Activated CD4-positive, alpha-beta T cell treated with anti-CD3 and anti-CD28 coated beads, Interleukin-2, amount 50 U/mL, for 24 hours (primary cell): Measurements from ENCODE around the gene PDE7B.
"Not testable (repeated sequence)": the region's sequence is repeated elsewhere in the genome, so short reads cannot be mapped to it uniquely, and the experiment has no call there.

Experiments used
- DNase-seq, 2 donors: peaks; one replicate each; pipeline ENCODE4 v3.0.0-alpha.2; 2020; ENCODE audit warnings: low read depth in 1 of 2, low spot score in 1 of 2

The PDE7B gene

DNA sequence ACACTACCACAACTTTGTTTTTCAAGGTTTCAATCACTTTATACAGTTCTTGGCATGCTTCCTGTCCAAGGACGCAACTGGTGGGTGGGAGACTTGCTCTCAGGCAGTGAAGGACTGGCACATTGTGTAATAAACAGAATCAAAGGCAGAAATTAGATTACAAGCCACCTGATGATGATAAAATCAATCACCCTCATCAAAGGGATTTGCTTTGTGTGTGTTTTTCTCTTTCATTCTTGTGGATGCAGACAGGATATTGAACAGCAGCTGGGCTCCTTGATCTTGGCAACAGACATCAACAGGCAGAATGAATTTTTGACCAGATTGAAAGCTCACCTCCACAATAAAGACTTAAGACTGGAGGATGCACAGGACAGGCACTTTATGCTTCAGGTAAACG is 327.2 kb downstream of the PDE7B start:
- DNase-seq: no peak

- no peak for DNase-seq
Observed at GRCh38 chr6:136180704-136181511, 329.4 kb downstream of the PDE7B start.

- DNase-seq: no peak
Observed at GRCh38 chr6:136181512-136181833, 330.0 kb downstream of the PDE7B start.

DNA sequence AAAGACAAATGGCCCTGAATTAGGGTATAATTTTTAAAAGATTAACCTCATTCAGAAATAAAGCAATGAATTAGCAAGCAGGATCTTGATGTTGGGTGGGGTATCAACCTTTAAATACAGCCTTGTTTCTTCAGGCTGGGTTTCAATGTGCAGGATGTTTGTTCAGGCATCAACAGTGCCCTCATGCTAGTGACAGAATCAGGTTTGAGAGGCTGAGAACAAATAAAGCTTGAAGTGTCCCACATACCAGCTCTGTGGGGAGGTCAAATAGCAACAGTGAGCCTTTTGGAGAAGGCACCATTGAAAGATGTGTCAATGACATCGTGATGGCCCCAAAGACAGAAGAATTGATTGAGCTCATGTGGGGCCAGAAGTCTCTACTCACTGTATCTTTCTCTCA is 330.4 kb downstream of the PDE7B start:
- DNase-seq: no peak

GRCh38 chr6:136184738-136185137 is 333.2 kb downstream of the PDE7B start:
- DNase-seq: no peak

DNA sequence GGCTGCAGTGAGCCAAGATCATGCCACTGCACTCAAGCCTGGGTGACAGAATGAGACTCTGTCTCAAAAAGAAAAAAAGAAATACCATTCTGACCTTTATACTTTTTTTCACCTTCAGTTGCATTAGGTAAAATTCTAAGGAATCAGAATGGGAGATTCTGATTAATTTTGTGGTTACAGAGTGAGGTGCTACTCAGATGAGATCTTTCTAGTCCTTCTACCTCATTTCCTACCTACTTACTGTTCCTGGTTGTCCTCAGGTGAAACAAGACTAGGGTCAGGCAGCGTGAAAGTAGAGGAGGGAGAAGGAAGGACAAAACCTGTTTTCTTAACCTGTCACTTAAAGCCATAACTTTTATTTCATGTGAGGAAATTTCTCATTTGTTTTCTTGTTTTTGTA is 334.9 kb downstream of the PDE7B start:
- no peak for DNase-seq

- no peak for DNase-seq
Observed at GRCh38 chr6:136188486-136188885, 337.0 kb downstream of the PDE7B start.

- no peak for DNase-seq
Observed at GRCh38 chr6:136189104-136189503, 337.6 kb downstream of the PDE7B start.

DNA sequence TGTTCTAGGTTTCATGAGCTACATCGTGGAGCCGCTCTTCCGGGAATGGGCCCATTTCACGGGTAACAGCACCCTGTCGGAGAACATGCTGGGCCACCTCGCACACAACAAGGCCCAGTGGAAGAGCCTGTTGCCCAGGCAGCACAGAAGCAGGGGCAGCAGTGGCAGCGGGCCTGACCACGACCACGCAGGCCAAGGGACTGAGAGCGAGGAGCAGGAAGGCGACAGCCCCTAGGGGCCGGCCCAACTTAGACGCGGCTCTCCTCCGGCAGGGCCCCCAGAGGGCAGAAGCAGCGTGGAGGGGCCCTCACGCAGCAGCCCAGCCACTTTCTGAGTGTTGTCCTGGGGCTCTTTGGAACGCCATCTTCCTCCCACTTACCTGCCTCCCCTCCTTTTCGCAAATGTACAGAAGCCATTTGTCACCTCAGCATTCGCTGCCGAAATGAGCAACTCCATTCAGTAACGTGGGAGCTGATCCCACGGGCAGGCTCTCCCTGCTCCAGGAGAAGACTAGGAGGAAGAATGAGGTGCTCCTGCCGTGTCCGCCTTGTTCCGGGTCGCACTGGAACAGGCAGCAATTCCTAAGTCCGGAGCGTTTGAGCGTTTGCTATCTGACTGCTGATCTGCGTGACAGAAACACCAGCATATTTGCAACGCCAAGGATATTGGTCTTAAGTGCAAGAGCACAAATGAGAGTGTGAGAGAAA is 340.3 kb downstream of the PDE7B start:
- DNase-seq: no peak

DNA sequence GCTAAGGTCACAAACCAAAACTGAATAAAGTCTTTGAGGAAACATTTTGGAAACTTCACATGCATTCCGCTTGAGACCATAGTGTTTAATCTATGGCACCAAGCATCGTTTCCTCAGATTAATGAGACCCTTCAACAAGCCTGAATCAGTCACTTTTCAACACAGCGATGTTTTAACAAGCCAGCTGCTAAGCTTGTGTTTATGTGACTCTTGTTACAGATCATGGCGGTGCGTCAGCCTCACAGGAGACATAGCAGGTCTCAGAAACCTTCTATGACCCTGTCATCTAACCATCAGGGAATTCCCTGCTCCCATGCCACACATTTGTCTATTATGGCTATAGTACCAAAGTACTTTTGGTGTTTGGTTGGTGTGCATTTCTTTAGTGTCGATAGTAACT is 341.4 kb downstream of the PDE7B start:
- DNase-seq: no peak

DNA sequence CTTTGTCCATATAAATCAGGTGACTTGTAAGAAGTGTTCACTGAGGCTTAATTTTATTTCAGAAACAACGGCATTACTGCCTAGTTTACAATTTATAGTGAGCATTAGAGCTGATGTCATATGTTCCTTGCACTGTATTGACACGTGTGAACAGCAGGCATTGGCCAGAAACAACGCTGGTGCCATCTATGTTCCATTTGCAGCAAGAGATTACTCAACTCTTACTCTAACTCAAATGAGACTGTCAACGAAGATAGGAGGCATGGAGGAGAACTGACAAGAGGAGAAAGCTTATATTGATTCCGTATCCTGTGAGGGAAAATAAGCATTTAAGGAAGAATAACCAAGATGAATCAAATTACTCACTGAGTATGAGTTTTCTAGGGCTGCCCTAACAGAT is 350.2 kb downstream of the PDE7B start:
- no peak for DNase-seq

- no peak for DNase-seq
Observed at GRCh38 chr6:136208783-136209182, 357.3 kb downstream of the PDE7B start.

DNA sequence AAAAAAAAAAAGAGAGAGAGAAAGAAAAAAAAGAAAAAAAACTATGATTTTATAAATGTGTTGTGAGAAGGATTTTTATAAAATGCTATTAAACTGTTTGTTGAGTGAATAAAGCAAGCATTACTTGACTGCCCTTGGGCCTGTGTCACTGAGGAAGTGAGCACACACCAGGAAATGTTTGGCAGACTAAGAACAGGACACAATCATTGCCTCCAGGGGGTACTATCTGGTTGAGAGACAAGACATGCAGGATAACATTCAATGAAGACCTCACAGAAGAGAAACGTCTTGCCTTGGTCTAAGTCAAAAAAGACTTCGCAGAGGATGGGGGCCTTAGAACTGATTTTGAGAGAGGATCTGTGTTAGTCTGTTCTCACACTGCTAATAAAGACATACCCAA is 358.0 kb downstream of the PDE7B start:
- no peak for DNase-seq

- no peak for DNase-seq
Observed at GRCh38 chr6:136210398-136211165, 359.1 kb downstream of the PDE7B start.

DNA sequence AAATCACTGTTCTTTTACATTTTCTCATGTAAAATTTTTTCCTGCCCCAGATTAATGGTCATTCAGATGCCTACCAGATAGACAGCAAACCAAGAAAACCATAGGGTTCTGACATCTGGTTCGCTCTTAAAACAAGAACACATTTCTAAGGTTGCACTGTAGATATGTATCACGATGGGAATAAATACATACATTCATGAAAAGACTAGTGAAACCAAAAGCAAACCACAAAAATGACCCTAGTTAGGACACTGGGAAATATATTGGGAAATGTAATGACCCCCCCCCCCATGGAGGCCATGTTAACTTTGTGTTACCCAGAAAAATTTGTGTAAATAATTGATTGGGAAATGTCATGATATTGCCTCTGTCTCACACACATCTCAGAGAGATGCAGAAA is 361.1 kb downstream of the PDE7B start:
- no peak for DNase-seq

DNA sequence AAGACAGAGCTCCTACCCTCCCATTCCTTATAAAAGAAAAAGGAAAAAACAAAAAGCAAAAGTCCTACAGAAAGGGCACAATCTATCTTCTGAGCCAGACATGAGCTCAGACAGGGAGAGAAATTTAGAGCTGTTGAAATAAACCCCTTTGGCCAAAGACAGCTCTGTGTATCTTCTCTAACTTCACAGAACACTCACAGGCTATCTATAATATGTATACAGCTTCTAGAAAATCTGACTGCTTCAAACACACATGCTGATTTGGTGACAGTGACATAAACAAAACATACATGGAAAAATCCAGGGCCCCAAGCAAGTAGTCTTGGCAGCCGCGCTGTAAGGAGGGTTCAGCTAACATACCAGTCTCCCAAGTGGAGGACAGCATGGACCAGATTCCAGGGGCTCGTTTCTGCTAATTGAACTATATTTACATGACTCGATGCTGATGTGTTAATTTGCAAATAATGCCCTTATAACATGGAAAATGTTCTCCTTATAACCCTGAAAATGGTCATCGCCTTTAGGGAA is 361.6 kb downstream of the PDE7B start:
- DNase-seq: no peak

GRCh38 chr6:136213853-136214252 is 362.4 kb downstream of the PDE7B start:
- DNase-seq: no peak

GRCh38 chr6:136216503-136217401 is 365.3 kb downstream of the PDE7B start:
- no peak for DNase-seq

DNA sequence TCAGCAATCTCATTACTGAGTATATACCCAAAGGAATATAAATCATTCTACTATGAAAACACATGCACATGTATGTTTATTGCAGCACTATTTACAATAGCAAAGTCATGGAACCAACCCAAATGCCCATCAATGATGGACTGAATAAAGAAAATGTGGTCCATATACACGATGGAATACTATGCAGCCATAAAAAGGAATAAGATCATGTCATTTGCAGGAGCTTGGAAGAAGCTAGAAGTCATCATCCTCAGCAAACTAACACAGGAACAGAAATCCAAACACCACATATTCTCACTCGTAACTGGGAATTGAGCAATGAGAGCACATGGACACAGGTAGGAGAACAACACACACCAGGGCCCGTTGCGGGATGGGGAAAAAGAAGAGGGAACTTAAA is 373.5 kb downstream of the PDE7B start:
- DNase-seq: not testable (repeated sequence)

DNA sequence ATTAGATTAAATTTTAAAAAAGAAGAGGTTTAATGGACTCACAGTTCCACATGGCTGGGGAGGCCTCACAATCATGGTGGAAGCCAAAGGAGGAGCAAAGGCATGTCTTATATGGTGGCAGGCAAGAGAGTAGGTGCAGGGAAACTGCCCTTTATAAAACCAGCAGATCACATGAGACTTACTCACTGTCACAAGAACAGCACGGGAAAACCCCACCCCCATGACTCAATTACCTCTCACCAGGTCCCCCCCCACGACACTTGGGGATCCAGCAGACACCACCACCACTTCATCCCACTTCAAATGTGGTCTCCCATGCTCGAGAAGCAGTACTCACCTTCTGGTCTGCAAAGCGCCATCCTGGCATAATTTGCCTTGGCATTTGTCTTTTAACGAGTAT is 374.0 kb downstream of the PDE7B start:
- DNase-seq: peak in 1 of 2 donors; percentile 17
